HepG2 (cell line): Measurements from ENCODE around the gene CD81. TPM values are rescaled to one million over a fixed set of nuclear protein-coding genes. Genes with fewer than 3 reads are reported as not detected.

ENCODE experiments used
- ATAC-seq: fragments of 200-7000 bp; cut with Tn5 transposase; 3 replicates; pipeline ENCODE4 v1.9.1; 2020; ENCODE audit warnings: mild to moderate bottlenecking, moderate library complexity
- BruUV-seq: library from RNA; stranded (reverse); fragments of 400-500 nt; replicated peaks from 2 replicates; lab custom pipeline; 2021; lab: Mats Ljungman, UMichigan
- CTCF ChIA-PET: fragments of 300-600 bp; formaldehyde crosslinking; extraction: SDS; loops from one replicate; lab custom pipeline; 2021; ENCODE audit warnings: low total read pairs, inconsistent platforms, low intra/inter-chr PET ratio; lab: Yijun Ruan, JAX
- POLR2A ChIA-PET: fragments of 350-600 bp; sonication (Branson Sonifier 250); formaldehyde crosslinking; loops from one replicate; lab custom pipeline; 2020; ENCODE audit warnings: antibody characterized with exemption, inconsistent platforms; lab: Yijun Ruan, JAX
- DNase-seq: peaks from one replicate; pipeline ENCODE4 v3.0.0-alpha.2; 2015; ENCODE audit warnings: low spot score
- FAIRE-seq: peaks from 3 replicates; lab custom pipeline; 2011; peaks lifted over from hg19 to GRCh38; lab: Jason Lieb, UNC
- H2AFZ ChIP-seq: one replicate; pipeline ENCODE4 v1.6.1; 2011; ENCODE audit warnings: low read length, inconsistent platforms
- H3K27ac ChIP-seq: fragments of 300-600 bp; 3 replicates; pipeline ENCODE4 v1.8.0; 2011; ENCODE audit warnings: mixed run types, mild to moderate bottlenecking, mixed read lengths, low read length, inconsistent platforms; ENCODE audit not compliant: insufficient read depth; ENCODE audit errors: extremely low read length
- H3K27me3 ChIP-seq, 2 experiments: fragments of 200-600 bp in 1 of 2; 2 replicates in 1 of 2; 3 replicates in 1 of 2; pipeline versions ENCODE4 v1.6.0 to v1.8.0; 2011; ENCODE audit warnings: low read length in 2 of 2, mild to moderate bottlenecking in 2 of 2, moderate library complexity in 2 of 2, inconsistent platforms in 1 of 2; ENCODE audit not compliant: insufficient read depth in 2 of 2, control insufficient read depth in 1 of 2
- H3K36me3 ChIP-seq, 2 experiments: fragments of 200-600 bp in 1 of 2; replicated peaks in 1 of 2; 2 replicates in 1 of 2; 3 replicates in 1 of 2; pipeline versions ENCODE4 v1.5.1 to v1.8.0; 2011; ENCODE audit warnings: low read length in 2 of 2, inconsistent platforms in 1 of 2; ENCODE audit not compliant: insufficient read depth in 2 of 2, control insufficient read depth in 1 of 2
- H3K4me1 ChIP-seq: 2 replicates; pipeline ENCODE4 v1.5.1; 2012; ENCODE audit warnings: low read length, inconsistent platforms; ENCODE audit not compliant: insufficient read depth
- H3K4me2 ChIP-seq: 2 replicates; pipeline ENCODE4 v1.6.0; 2011; ENCODE audit warnings: low read depth, low read length, inconsistent platforms
- H3K4me3 ChIP-seq, 3 experiments: fragments of 200-600 bp in 1 of 3; sonication (generic), shearing (Covaris generic) in 1 of 3; replicated peaks in 1 of 3; 2 replicates each; pipeline ENCODE4 v1.5.1; 2011 to 2016; ENCODE audit warnings: low read length in 3 of 3, inconsistent platforms in 2 of 3, low read depth in 2 of 3, mild to moderate bottlenecking in 2 of 3, control low read depth in 1 of 3, mixed read lengths in 1 of 3; ENCODE audit not compliant: insufficient read depth in 1 of 3
- H3K79me2 ChIP-seq: one replicate; pipeline ENCODE4 v1.6.1; 2011; ENCODE audit warnings: low read length, inconsistent platforms; ENCODE audit not compliant: insufficient read depth
- H3K9ac ChIP-seq: 2 replicates; pipeline ENCODE4 v1.6.0; 2011; ENCODE audit warnings: mild to moderate bottlenecking, low read depth, low read length, inconsistent platforms; ENCODE audit not compliant: insufficient read depth
- H3K9me3 ChIP-seq: 2 replicates; pipeline ENCODE4 v1.5.1; 2012; ENCODE audit warnings: mild to moderate bottlenecking, low read length
- H4K20me1 ChIP-seq: 2 replicates; pipeline ENCODE4 v1.6.0; 2011; ENCODE audit warnings: inconsistent platforms, mild to moderate bottlenecking, low read length, moderate library complexity; ENCODE audit not compliant: insufficient read depth
- ELF4 ChIP-seq: sonication (generic); formaldehyde crosslinking; IDR thresholded peaks from 2 replicates; pipeline ENCODE4 v1.5.0; 2020; ENCODE audit warnings: missing genetic modification reagents, mild to moderate bottlenecking, moderate library complexity, borderline replicate concordance
- TFDP2 ChIP-seq: sonication (generic); formaldehyde crosslinking; IDR thresholded peaks from 2 replicates; pipeline ENCODE4 v1.4.0; 2020; ENCODE audit warnings: missing genetic modification reagents
- ZNF598 ChIP-seq: sonication (generic); formaldehyde crosslinking; IDR thresholded peaks from 2 replicates; pipeline ENCODE4 v1.5.1; 2020; ENCODE audit warnings: mild to moderate bottlenecking, missing genetic modification reagents, borderline replicate concordance
- ZNF768 ChIP-seq: sonication (generic); formaldehyde crosslinking; IDR thresholded peaks from 2 replicates; pipeline ENCODE4 v1.4.0; 2020; ENCODE audit warnings: missing genetic modification reagents
- ZZZ3 ChIP-seq: sonication (generic); formaldehyde crosslinking; IDR thresholded peaks from 2 replicates; pipeline ENCODE4 v1.4.0; 2020; ENCODE audit warnings: missing genetic modification reagents, mild to moderate bottlenecking, borderline replicate concordance
- WGBS: methylation state at CpG from one replicate; pipeline ENCODE4 v1.1.6; 2017; ENCODE audit warnings: low lambda C conversion rate; 5-methylcytosine and 5-hydroxymethylcytosine counted together
- in situ Hi-C: cut with HindIII; loops from 2 replicates; pipeline ENCODE4 v1.10.0; 2017; ENCODE audit warnings: low pct_unique_long_range_greater_than_20kb; ENCODE audit not compliant: extremely low pct_ligation_motif_present
- intact Hi-C: fragments of 100-400 bp; cut with micrococcal nuclease; formaldehyde crosslinking; loops from one replicate; pipeline ENCODE4 v1.10.0; 2022; ENCODE audit not compliant: unreplicated experiment
- polyA plus RNA-seq, 8 experiments: library from polyadenylated mRNA; depleted of rRNA in 3 of 8; stranded (reverse) in 7 of 8; unstranded in 1 of 8; fragments of >200 nt; fragmentation: Illumina TruSeq in 4 of 8; extraction: Trizol in 4 of 8; gene quantifications; 2 replicates each; pipeline versions ENCODE4 v1.2.1 to v1.2.3, GENCODE V29; 2011 to 2016; ENCODE audit warnings: low read depth in 4 of 8, missing spikeins in 1 of 8, mixed read lengths in 1 of 8; ENCODE audit not compliant: insufficient read depth in 1 of 8
- total RNA-seq, 5 experiments: library from RNA; depleted of rRNA; stranded (reverse); fragments of >200 nt; fragmentation: Illumina TruSeq; extraction: Trizol; gene quantifications; 2 replicates each; pipeline ENCODE4 v1.2.3, GENCODE V29; 2016; ENCODE audit warnings: low read depth in 1 of 5

Gene CD81
- total and polyA plus RNA-seq, 2 of the 13 experiments (the other 11 are each of a cell fraction or from before 2014, with no cell fraction given) = not detected

GRCh38 chr11:2421226-2421994, 44.3 kb downstream of the CD81 start:
- FAIRE-seq = no peak
- ATAC-seq = no peak
- peaks cover 12 to 43% of the 10 kb centered on the region in 2 experiments for H3K27me3 ChIP-seq
- intact Hi-C loops = loop anchor here (5.0 kb wide), 1 partner anchor 224 kb away; no protein-coding TSS in a partner anchor
- CTCF ChIA-PET = interaction anchor here (0.8 to 3.6 kb wide), 7 partner anchors 11 to 255 kb away, joined by 3 to 87 read pairs (median 3); partner anchors contain the start of gene TSSC4
- H3K4me1 ChIP-seq = peaks cover 16% of the 10 kb centered on the region; the same call in 1 of the 2 replicates
- no peak overlapping the region for H2AFZ ChIP-seq
- POLR2A ChIA-PET = interaction anchor here (0.6 to 2.7 kb wide), 4 partner anchors 12 to 482 kb away, joined by 3 to 31 read pairs (median 6); partner anchors contain the start of gene TSSC4
- in situ Hi-C loops = loop anchor here (10.0 kb wide), 1 partner anchor 273 kb away; the partner anchor contains the start of gene KCNQ1OT1
- peak overlapping the region in 1 of 3 experiments; percentile 53; a peak in 2 of 6 replicates for H3K4me3 ChIP-seq
- H3K9me3 ChIP-seq = no peaks in the 10 kb centered on the region
- no peak for DNase-seq
- WGBS = 28% methylated on average over 9 of the region's 19 CpGs
- no TSS peak for BruUV-seq
- H4K20me1 ChIP-seq = no peaks in the 10 kb centered on the region
- no peak overlapping the region for H3K9ac ChIP-seq
- H3K27ac ChIP-seq = no peak overlapping the region
- H3K79me2 ChIP-seq = no peaks in the 10 kb centered on the region
- TF ChIP-seq ZNF768 (CRISPR knock-in tag) = peak; percentile 81; the same call in 1 of the 2 replicates
- TF ChIP-seq ZNF598 = 0 out of 2 replicates have a peak, but pooled peaks have one; percentile 8
- no peak for TF ChIP-seq ZZZ3 (CRISPR knock-in tag)
- TF ChIP-seq ELF4 = no peak
- no peak for TF ChIP-seq TFDP2 (CRISPR knock-in tag)
- H3K4me2 ChIP-seq = peak overlapping the region; percentile 83
- no peaks in the 10 kb centered on the region for H3K36me3 ChIP-seq
